ENCODE results near the gene CEND1. TPM values are rescaled to one million over a fixed set of nuclear protein-coding genes. Genes with fewer than 3 reads are reported as not detected.

The CEND1 gene
- 1 to 10 TPM in 1 of 2 experiments, under 1 TPM in 1; 0.94 to 1.0 TPM for total RNA-seq

DNA sequence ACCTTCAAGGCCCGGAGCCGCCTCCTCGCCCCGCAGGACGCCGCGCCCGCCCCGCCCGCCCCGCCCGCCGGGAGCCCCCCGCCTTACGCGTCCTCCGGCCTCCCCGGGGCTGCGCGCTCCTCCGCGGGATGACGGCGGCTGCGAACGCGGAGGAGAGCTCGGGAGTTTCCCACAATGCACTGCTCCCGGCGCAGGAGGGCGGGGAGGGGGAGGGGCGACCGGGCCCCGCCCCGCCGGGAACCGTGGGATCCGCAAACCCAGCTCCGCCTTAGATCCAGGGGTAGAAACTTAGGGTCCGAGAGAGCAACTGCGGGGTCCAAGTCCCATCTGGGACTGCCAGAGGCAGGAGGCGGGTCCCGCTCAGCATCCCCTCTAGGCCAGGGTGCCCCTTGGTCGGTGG is at the start of gene CEND1:
CEND1 (minus strand) TSS at position 148 of the 400 bp plus-strand sequence. CDS start 1,514 bp downstream, outside the sequence.
- DNase-seq, result peak; percentile 52
- peaks cover 5% of the 10 kb centered on the region for H3K4me1 Mint-ChIP-seq
- H3K27ac Mint-ChIP-seq, result no peak within 1 kb of the TSS
- peak within 1 kb of the TSS; percentile 25 for H3K4me3 Mint-ChIP-seq
- no peaks in the 10 kb centered on the region for H3K9me3 Mint-ChIP-seq
- peaks cover 10% of the 10 kb centered on the region for H3K36me3 Mint-ChIP-seq
- H3K27me3 Mint-ChIP-seq, result no peaks in the 10 kb centered on the region

DNA sequence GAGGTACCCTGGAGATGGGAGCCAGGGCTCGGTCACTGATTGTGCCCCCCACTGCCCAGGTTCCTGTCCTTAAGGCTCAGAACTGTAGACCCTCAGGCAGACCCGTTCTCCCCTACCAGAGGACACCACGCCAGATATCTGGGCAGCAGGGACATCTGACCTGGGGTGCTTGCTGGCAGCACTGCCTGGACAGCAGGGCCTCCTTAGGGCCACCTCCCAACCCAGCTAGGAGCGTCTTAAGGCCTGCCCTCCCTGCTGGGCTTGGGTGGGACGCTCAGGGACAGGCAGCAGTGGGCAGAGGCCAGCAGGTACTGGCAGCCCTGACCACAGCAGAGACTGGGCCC is 49.4 kb upstream of the CEND1 start:
- H3K36me3 Mint-ChIP-seq, result peaks cover 11% of the 10 kb centered on the region
- DNase-seq, result no peak
- H3K4me3 Mint-ChIP-seq, result no peak overlapping the region
- H3K4me1 Mint-ChIP-seq, result peaks cover 24% of the 10 kb centered on the region
- H3K9me3 Mint-ChIP-seq, result no peaks in the 10 kb centered on the region
- no peak overlapping the region for H3K27ac Mint-ChIP-seq
- H3K27me3 Mint-ChIP-seq, result no peaks in the 10 kb centered on the region

DNA sequence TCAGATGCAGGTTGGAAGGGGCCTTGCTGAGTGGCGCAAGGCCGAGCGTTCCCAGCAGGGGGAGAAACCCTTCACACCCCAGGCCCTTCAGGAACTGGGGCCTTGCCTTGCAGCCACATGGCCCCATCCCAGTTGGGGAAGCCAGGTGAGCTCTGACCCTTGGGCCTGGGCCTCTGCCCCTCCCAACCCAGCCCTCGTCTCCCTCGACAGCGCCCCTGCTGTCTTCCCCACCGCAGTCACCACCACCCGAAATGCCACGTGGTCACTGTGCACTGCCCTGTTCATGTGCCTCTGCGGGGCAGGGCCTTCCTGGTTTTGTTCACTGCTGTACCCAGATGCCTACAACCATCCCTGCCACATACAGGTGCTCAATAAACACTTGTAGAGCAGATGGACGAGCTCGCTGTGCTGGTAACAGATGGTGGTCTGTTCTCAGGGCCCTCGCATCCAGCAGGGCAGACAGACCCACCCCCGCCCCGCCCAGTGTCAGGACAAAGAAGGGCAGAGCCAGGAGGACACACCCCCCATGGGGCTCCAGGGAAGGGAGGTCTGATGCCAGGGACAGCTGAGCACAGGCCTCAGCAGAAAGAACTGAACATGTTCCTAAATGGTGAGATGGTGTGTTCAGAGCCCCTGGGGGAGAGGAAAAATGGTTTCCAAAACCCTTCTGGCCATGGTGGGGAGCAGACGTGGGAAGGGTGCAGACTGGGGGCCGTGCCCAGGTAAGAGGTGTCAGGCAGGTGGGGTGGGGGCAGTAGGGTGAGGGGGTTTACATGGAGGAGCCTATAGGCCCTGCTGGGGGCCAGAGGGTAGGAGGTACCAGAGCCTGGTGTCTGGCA is 48.8 kb upstream of the CEND1 start:
- H3K36me3 Mint-ChIP-seq, result peaks cover 11% of the 10 kb centered on the region
- H3K27ac Mint-ChIP-seq, result no peak overlapping the region
- no peak for DNase-seq
- H3K4me1 Mint-ChIP-seq, result peaks cover 25% of the 10 kb centered on the region
- H3K9me3 Mint-ChIP-seq, result no peaks in the 10 kb centered on the region
- H3K27me3 Mint-ChIP-seq, result no peaks in the 10 kb centered on the region
- no peak overlapping the region for H3K4me3 Mint-ChIP-seq

DNA sequence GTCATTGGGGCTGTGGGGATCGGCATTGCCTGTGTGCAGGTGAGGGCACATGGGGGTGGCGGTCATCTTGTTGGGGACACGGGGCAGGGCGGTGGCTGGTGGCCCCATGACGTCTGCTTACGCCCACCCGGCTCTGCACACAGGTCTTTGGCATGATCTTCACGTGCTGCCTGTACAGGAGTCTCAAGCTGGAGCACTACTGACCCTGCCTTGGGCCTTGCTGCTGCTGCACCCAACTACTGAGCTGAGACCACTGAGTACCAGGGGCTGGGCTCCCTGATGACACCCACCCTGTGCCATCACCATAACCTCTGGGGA is 48.1 kb upstream of the CEND1 start:
- H3K4me3 Mint-ChIP-seq, result no peak overlapping the region
- H3K36me3 Mint-ChIP-seq, result peaks cover 11% of the 10 kb centered on the region
- no peak overlapping the region for H3K27ac Mint-ChIP-seq
- peaks cover 22% of the 10 kb centered on the region for H3K4me1 Mint-ChIP-seq
- no peak for DNase-seq
- H3K9me3 Mint-ChIP-seq, result no peaks in the 10 kb centered on the region
- no peaks in the 10 kb centered on the region for H3K27me3 Mint-ChIP-seq

DNA sequence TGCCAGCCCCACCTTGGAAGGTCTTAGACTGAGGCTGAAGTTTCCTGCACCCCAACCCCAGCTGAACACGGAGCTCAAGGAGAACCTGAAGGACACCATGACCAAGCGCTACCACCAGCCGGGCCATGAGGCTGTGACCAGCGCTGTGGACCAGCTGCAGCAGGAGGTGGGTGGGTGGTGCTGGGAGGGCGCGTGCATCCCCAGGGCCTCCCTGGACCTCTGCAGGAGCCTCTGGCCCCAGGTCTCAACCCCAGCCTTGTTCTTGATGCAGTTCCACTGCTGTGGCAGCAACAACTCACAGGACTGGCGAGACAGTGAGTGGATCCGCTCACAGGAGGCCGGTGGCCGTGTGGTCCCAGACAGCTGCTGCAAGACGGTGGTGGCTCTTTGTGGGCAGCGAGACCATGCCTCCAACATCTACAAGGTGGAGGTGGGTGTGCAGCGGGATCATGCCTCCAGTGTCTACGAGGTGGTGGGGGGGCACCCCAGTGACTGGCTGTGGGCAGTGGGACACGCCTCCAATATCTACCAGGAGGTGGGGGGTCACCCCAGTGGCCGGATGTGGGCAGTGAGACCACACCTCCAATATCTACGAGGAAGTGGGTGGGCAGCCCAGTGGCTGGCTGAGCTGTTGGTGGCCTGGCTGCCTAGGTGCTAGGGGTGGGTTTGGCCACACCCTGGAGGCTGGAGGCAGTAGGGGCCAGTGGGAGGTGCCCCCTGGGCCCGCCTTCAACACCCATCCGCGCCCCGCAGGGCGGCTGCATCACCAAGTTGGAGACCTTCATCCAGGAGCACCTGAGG is 47.5 kb upstream of the CEND1 start:
- peaks cover 22% of the 10 kb centered on the region for H3K4me1 Mint-ChIP-seq
- H3K9me3 Mint-ChIP-seq, result no peaks in the 10 kb centered on the region
- no peak overlapping the region for H3K4me3 Mint-ChIP-seq
- peaks cover 11% of the 10 kb centered on the region for H3K36me3 Mint-ChIP-seq
- H3K27ac Mint-ChIP-seq, result no peak overlapping the region
- H3K27me3 Mint-ChIP-seq, result no peaks in the 10 kb centered on the region
- no peak for DNase-seq

DNA sequence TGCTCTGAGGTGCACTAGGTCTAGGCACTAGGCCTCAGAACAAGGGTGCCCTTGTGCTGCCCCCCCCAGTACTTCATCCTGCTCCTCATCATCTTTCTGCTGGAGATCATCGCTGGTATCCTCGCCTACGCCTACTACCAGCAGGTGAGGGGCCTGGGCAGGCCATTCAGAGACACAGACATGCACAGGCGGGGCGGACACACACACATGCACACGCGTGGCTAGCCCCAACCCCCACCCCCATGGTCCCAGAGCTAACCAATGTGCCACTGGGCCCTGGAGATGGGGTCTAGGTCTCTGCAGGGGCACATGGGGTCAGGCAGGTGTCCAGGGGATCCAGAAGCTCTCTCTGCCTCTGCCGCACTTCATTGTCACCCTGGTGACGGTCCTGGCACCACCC is 46.8 kb upstream of the CEND1 start:
- peaks cover 3% of the 10 kb centered on the region for H3K27me3 Mint-ChIP-seq
- no peak overlapping the region for H3K27ac Mint-ChIP-seq
- DNase-seq, result no peak
- H3K9me3 Mint-ChIP-seq, result no peaks in the 10 kb centered on the region
- H3K4me3 Mint-ChIP-seq, result no peak overlapping the region
- H3K36me3 Mint-ChIP-seq, result peaks cover 11% of the 10 kb centered on the region
- peaks cover 24% of the 10 kb centered on the region for H3K4me1 Mint-ChIP-seq

DNA sequence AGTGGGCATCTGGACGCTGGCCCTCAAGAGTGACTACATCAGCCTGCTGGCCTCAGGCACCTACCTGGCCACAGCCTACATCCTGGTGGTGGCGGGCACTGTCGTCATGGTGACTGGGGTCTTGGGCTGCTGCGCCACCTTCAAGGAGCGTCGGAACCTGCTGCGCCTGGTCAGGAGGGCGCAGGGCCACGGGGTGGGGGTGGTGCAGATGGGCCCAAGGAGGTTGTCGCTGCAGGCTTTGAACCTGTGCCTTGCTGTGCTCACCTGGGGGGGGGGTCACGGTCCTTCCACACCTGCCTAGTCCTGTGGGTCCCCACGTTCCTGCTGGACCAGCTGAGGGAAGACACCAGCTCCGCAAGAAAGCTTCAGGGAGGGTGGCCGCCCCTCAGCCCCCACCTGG is 46.4 kb upstream of the CEND1 start:
- no peak overlapping the region for H3K27ac Mint-ChIP-seq
- H3K4me3 Mint-ChIP-seq, result no peak overlapping the region
- peaks cover 7% of the 10 kb centered on the region for H3K27me3 Mint-ChIP-seq
- H3K36me3 Mint-ChIP-seq, result peaks cover 11% of the 10 kb centered on the region
- no peaks in the 10 kb centered on the region for H3K9me3 Mint-ChIP-seq
- H3K4me1 Mint-ChIP-seq, result peaks cover 24% of the 10 kb centered on the region
- DNase-seq, result no peak

DNA sequence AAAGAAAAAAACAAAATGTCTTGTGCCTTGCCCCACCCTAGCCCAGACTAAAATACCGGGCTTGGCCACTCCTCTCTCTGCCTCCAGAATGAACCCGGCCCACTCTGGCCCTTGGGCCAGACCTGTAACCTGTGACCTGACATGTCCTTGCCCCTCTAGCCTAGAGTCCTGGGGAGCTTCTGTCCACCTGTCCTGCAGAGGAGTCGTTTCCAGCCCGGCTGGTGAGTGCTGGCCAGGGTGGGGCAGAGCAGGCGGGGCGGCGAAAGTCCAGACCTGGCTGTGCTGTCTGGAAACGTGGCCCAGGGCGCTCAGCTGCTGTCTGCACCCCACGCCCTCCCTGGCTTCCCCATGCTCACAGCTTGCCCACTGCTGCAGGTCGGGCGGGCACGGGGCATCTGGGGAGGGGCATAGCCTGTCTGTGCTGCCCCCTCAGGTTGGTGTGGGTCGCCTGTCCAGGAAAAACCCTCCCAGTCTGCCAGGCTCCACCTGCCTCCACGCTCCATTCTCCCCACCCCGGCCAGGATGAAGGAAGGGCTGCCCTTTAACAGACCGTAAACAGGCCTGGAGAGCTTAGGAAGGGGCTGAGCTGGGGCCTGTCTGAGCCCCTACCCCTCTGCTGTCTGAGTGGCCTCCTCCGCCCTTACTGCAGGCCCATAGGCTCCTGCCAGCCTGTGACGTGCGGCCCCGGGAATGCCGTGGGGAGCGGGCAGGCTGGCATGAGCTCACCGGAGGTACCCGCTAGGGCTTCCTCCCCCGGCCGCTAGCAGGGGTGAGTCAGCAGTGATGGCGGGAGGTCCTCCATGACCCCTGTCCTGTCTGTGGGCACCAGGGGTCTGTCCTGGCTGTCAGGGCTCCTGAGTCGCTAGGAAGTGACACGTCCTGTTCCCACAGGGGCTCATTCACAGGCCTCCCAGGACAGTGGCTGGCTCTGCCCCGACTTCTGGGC is 44.8 kb upstream of the CEND1 start:
- H3K27ac Mint-ChIP-seq, result no peak overlapping the region
- no peaks in the 10 kb centered on the region for H3K9me3 Mint-ChIP-seq
- peaks cover 14% of the 10 kb centered on the region for H3K4me1 Mint-ChIP-seq
- peaks cover 17% of the 10 kb centered on the region for H3K27me3 Mint-ChIP-seq
- H3K4me3 Mint-ChIP-seq, result peak overlapping the region; percentile 72
- H3K36me3 Mint-ChIP-seq, result peaks cover 4% of the 10 kb centered on the region
- DNase-seq, result no peak

DNA sequence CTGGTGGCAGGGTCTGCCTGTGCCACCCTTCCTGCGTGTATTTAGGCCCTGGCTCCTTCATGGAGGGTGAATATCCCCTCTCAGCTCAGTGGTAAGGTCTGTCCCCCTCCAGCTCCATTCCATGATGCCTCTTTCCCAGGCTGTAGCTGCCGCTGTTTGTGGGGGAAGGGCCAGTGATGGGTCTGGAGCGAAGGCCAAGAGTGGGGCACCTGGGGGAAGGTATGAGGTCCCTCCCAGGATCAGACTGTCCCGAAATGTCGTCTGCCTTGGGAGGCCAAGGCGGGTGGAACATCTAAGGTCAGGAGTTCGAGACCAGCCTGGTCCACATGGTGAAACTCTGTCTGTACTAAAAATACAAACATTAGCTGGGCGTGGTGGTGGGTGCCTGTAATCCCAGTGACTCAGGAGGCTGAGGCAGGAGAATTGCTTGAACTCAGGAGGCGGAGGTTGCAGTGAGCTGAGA is 44.0 kb upstream of the CEND1 start:
- Mint-ChIP-seq H3K27me3 (peaks cover 25% of the 10 kb centered on the region), H3K9me3 (no peaks in the 10 kb centered on the region), H3K4me1 (peaks cover 19% of the 10 kb centered on the region), H3K27ac (peak overlapping the region; percentile 42), H3K36me3 (peaks cover 1% of the 10 kb centered on the region), H3K4me3 (peak overlapping the region; percentile 72)
- DNase-seq, result no peak

DNA sequence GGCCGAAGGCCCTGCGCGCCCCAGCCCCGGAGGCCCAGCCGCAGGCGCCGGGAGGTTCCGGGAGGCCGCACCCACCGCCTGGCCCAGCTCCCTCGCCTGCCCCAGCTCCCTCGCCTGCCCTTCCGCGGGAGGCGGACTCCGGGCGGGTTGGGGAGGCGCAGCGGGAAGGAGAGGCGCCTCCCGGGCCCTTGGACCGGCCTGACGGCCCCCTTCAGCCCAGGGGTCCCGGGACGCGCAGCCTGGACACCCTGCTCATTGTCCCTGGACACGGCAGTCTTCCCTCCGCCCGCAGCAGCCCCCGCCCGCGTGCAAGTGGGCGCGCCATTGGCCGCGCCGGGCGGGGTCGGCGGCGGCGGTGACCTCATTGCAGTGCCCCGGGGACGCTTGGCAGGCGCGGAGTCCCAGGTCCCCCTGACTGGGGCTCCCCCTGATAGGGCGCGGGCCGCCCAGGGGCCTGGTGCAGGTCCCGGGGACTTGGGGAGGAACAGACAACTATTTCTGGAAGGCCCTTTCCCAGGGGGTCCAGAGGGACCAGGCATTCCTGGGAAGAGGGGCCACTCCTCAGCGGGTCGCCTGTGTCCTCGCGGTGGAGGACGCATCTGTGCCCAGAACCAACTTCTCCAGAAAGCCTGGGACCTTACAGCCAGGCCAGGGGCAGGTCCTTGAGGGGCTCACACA is 43.4 kb upstream of the CEND1 start:
- no peaks in the 10 kb centered on the region for H3K9me3 Mint-ChIP-seq

DNA sequence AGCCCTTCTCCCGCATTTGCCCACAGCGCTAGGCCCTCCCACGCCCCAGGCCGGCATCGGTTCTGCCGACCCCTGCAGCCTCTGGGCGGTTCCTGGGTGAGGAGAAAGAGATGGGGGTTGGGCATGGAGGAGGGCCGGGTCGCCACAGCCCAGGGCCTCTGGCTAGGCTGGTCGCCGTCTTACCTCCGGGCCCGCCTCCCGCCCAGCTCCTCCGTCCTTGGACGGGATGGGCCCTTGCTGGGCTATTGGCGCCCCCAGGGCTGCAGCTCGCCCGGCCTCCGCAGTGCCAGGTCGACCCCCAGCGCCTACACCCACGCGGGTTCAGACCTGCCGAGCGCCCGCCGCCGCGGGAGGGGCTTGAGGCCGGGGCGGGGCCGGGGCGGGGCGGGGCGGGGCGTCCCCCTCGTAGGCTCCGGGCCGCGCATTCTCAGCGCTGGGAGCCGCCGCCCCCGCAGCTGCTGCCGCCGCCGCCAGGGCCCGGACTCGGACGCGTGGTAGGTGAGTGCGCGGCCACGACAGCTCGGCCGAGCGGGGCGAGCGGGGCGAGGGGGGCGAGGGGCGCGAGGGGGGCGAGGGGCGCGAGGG is 42.7 kb upstream of the CEND1 start, which contains the start of gene CD151:
CD151 (plus strand) TSS at position 424 of the 585 bp plus-strand sequence. CDS start 3,118 bp downstream, outside the sequence.
- no peaks in the 10 kb centered on the region for H3K9me3 Mint-ChIP-seq
- peaks cover 22% of the 10 kb centered on the region for H3K4me1 Mint-ChIP-seq
- peaks cover 37% of the 10 kb centered on the region for H3K27me3 Mint-ChIP-seq
- peak within 1 kb of the TSS; percentile 72 for H3K4me3 Mint-ChIP-seq
- H3K27ac Mint-ChIP-seq, result peak within 1 kb of the TSS; percentile 42
- no peaks in the 10 kb centered on the region for H3K36me3 Mint-ChIP-seq
- DNase-seq, result peak; percentile 72

More for the DNA sequence above, 43.4 kb upstream of the CEND1 start:
- Mint-ChIP-seq H3K4me3 (peak overlapping the region; percentile 72), H3K27ac (no peak overlapping the region), H3K36me3 (no peaks in the 10 kb centered on the region), H3K4me1 (peaks cover 19% of the 10 kb centered on the region), H3K27me3 (peaks cover 31% of the 10 kb centered on the region)
- peak; percentile 65 for DNase-seq

DNA sequence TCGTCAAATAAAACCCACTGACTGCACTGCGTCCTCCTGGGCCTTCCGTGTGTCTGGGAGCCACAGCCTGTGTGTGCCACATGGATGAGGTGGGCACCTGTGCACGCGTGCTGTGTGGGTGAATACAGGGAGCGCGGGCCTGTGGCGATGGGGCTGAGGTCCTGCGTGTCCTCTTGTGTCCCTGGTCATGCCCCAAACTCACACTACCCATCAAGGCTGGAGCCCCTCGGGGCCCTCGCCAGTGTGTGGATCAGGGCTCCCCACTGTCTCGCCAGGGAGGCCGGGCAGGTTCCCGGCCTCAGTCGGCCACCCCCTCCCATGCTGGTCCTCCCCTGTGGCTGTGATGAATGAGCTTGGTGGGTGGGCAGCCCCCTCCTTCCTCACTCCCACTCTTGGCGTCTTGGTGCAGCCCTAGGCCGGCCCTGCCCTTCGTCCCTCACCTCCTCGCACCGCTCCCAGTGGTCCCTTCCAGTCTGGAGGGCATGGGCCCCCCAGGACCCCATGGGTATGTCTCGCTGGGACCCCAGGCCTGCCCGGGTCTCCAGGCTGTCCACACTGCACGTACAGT is 42.2 kb upstream of the CEND1 start:
- H3K27me3 Mint-ChIP-seq, result peaks cover 40% of the 10 kb centered on the region
- peaks cover 24% of the 10 kb centered on the region for H3K4me1 Mint-ChIP-seq
- no peak for DNase-seq
- H3K36me3 Mint-ChIP-seq, result no peaks in the 10 kb centered on the region
- no peaks in the 10 kb centered on the region for H3K9me3 Mint-ChIP-seq
- H3K27ac Mint-ChIP-seq, result no peak overlapping the region
- no peak overlapping the region for H3K4me3 Mint-ChIP-seq

DNA sequence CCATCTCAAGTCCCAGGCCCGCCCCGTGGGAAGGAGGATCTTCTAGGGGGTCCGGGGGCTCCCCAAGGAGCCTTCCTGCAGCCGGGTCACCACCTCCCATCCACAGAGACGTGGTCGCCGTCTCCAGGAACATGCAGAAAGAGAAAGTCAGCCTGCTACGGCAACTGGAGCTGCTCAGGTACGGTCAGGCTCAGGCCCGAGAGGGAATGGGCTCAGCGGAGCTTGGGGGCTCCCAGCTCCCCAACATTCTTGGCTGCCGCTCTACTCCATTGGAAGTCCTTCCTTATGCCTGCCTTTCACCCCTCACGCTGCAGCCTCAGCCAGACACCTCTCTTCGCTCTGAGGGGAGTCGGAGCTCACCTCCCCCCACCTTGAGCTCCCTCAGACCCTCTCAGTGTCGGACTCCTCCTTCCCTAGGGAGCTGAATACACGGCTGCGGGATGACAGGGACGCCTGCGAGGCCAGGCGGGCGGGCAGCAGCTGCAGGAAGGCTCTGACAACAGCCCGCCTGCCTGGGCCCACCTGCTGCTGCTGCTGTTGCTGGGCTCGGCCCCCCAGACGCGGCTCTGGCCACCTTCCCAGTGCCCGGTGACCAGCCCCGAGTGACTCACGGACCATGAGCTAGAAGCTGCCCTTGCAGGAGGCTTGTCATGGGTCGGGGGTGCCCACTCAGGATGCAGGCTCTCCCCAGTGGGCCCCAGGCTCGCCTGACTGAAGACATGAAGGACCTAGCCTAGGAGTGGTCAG is 41.4 kb upstream of the CEND1 start:
- no peak for DNase-seq
- Mint-ChIP-seq H3K36me3 (no peaks in the 10 kb centered on the region), H3K9me3 (no peaks in the 10 kb centered on the region), H3K4me1 (peaks cover 28% of the 10 kb centered on the region), H3K4me3 (no peak overlapping the region), H3K27me3 (peaks cover 43% of the 10 kb centered on the region), H3K27ac (no peak overlapping the region)

Measured in activated naive CD8-positive, alpha-beta T cell treated with anti-CD3 and anti-CD28 coated beads for 36 hours (primary cell).